Measurements from ENCODE around the gene TBC1D8.

GRCh38 chr2:101173707-101174295 is 22.6 kb upstream of the TBC1D8 start:
- no peak for TF ChIP-seq POLR2A (IDR thresholded peaks at IDR 0.05; ENCODE audit: low read depth, low read length)
- no peak for TF ChIP-seq POLR2AphosphoS5 (IDR thresholded peaks at IDR 0.05; ENCODE audit: low read depth, low read length)
